A549 (cell line): ENCODE results near the gene TMEM91. TPM values are rescaled to one million over a fixed set of nuclear protein-coding genes. Genes with fewer than 3 reads are reported as not detected.
"Not testable (repeated sequence)": the region's sequence is repeated elsewhere in the genome, so short reads cannot be mapped to it uniquely, and the experiment has no call there.

Experiments used
- ATAC-seq, 2 experiments: fragments of 200-7000 bp in 1 of 2; fragments of >200 bp in 1 of 2; cut with Nextera tagmentation in 1 of 2; cut with Tn5 transposase in 1 of 2; 3 replicates each; pipeline versions ENCODE4 v1.8.0 to v1.9.1; 2018 to 2020; ENCODE audit warnings: mild to moderate bottlenecking in 1 of 2, moderate library complexity in 1 of 2
- CTCF ChIA-PET: fragments of 300-600 bp; sonication (Branson Sonifier 250); formaldehyde crosslinking; extraction: SDS; loops from one replicate; lab custom pipeline; 2021; ENCODE audit warnings: antibody characterized with exemption, inconsistent platforms; lab: Yijun Ruan, JAX
- POLR2A ChIA-PET: fragments of 350-600 bp; formaldehyde crosslinking; extraction: SDS; loops from one replicate; lab custom pipeline; 2021; ENCODE audit warnings: antibody characterized with exemption, inconsistent platforms; lab: Yijun Ruan, JAX
- DNase-seq, 2 experiments: peaks; one replicate each; pipeline versions ENCODE4 v3.0.0 to v3.0.0-alpha.2; 2011 to 2016; ENCODE audit warnings: low read depth in 1 of 2, low spot score in 1 of 2
- FAIRE-seq: peaks from 2 replicates; lab custom pipeline; 2011; peaks lifted over from hg19 to GRCh38; lab: Jason Lieb, UNC
- H3K27ac ChIP-seq, 2 experiments: fragments of >200 bp; sonication (Bioruptor Twin); formaldehyde crosslinking; 3 replicates each; pipeline ENCODE4 v1.5.1; 2016 to 2017
- H3K4me1 ChIP-seq: fragments of >200 bp; sonication (Bioruptor Twin); formaldehyde crosslinking; 3 replicates; pipeline ENCODE4 v1.6.1; 2016
- H3K4me2 ChIP-seq: fragments of >200 bp; sonication (Bioruptor Twin); formaldehyde crosslinking; 3 replicates; pipeline ENCODE4 v1.6.1; 2016
- H3K4me3 ChIP-seq: fragments of >200 bp; sonication (Bioruptor Twin); formaldehyde crosslinking; 3 replicates; pipeline ENCODE4 v1.5.1; 2016
- H3K9me3 ChIP-seq: fragments of >200 bp; sonication (Bioruptor Twin); formaldehyde crosslinking; 3 replicates; pipeline ENCODE4 v1.6.1; 2016
- CEBPB ChIP-seq, 2 experiments: fragments of >200 bp in 1 of 2; sonication (Bioruptor Twin) in 1 of 2; formaldehyde crosslinking in 1 of 2; IDR thresholded peaks; 2 replicates each; pipeline ENCODE4 v1.6.1; 2012 to 2016
- EHMT2 ChIP-seq: fragments of 200-600 bp; sonication (generic); IDR thresholded peaks from 2 replicates; pipeline ENCODE4 v1.6.1; 2016; ENCODE audit warnings: antibody characterized with exemption, low read depth, mild to moderate bottlenecking, moderate library complexity
- EP300 ChIP-seq, 2 experiments: fragments of >200 bp; sonication (Bioruptor Twin); formaldehyde crosslinking; IDR thresholded peaks; 2 replicates in 1 of 2; 3 replicates in 1 of 2; pipeline ENCODE4 v1.6.1; 2016 to 2017
- FOSL2 ChIP-seq, 2 experiments: fragments of 450-650 bp in 1 of 2; fragments of >200 bp in 1 of 2; sonication (Bioruptor Twin) in 1 of 2; formaldehyde crosslinking; IDR thresholded peaks; 2 replicates each; pipeline versions ENCODE4 v1.5.0 to v1.6.1; 2016 to 2020; ENCODE audit warnings: mild to moderate bottlenecking in 1 of 2, moderate library complexity in 1 of 2
- FOXS1 ChIP-seq: fragments of 250-450 bp; sonication (Bioruptor Pico); IDR thresholded peaks from 2 replicates; pipeline ENCODE4 v1.5.0; 2020; ENCODE audit warnings: mild to moderate bottlenecking, moderate library complexity
- GATA3 ChIP-seq: IDR thresholded peaks from 2 replicates; pipeline ENCODE4 v1.6.1; 2012; ENCODE audit warnings: borderline replicate concordance
- HMGXB4 ChIP-seq: fragments of 250-450 bp; sonication (Bioruptor Pico); IDR thresholded peaks from 2 replicates; pipeline ENCODE4 v1.5.0; 2021; ENCODE audit warnings: mild to moderate bottlenecking, moderate library complexity, borderline replicate concordance
- JUN ChIP-seq, 2 experiments: fragments of >200 bp; sonication (Bioruptor Twin); formaldehyde crosslinking; IDR thresholded peaks; 2 replicates in 1 of 2; 3 replicates in 1 of 2; pipeline ENCODE4 v1.6.1; 2016 to 2017
- MAFK ChIP-seq: fragments of 450-650 bp; IDR thresholded peaks from 2 replicates; pipeline ENCODE4 v1.6.1; 2014; ENCODE audit not compliant: partially characterized antibody
- MYC ChIP-seq: IDR thresholded peaks from 2 replicates; pipeline ENCODE4 v1.6.1; 2012; ENCODE audit warnings: mild to moderate bottlenecking, inconsistent platforms, low read length, improper control_type of control experiment, borderline replicate concordance
- RAD21 ChIP-seq, 2 experiments: fragments of >200 bp in 1 of 2; sonication (Bioruptor Twin) in 1 of 2; formaldehyde crosslinking in 1 of 2; IDR thresholded peaks in 1 of 2; conservative IDR thresholded peaks in 1 of 2; 2 replicates in 1 of 2; 3 replicates in 1 of 2; pipeline ENCODE4 v1.6.1; 2012 to 2018; ENCODE audit warnings: inconsistent platforms in 1 of 2
- ZFP36 ChIP-seq: fragments of 450-650 bp; IDR thresholded peaks from 2 replicates; pipeline ENCODE4 v1.6.1; 2014; ENCODE audit warnings: borderline replicate concordance; ENCODE audit not compliant: partially characterized antibody
- WGBS: methylation state at CpG from one replicate; pipeline ENCODE4 v1.1.6; 2017; ENCODE audit errors: missing lambda C conversion rate; 5-methylcytosine and 5-hydroxymethylcytosine counted together
- polyA plus RNA-seq, 4 experiments: library from polyadenylated mRNA; depleted of rRNA in 3 of 4; stranded (reverse); fragments of >200 nt; fragmentation: RNase III in 1 of 4; extraction: RNeasy Plus Mini Kit Qiagen cat#74134 plus additional on column Dnase treatment in 1 of 4; gene quantifications; 2 replicates in 3 of 4; 3 replicates in 1 of 4; pipeline ENCODE4 v1.2.3, GENCODE V29; 2011 to 2017
- TF ChIP-seq, protein P1 (sequence below): IDR thresholded peaks from 2 replicates; pipeline ENCODE4 v1.6.1; 2012
- TF ChIP-seq, protein P2 (sequence below): IDR thresholded peaks from 2 replicates; pipeline ENCODE4 v1.6.1; 2012; ENCODE audit warnings: low read depth, borderline replicate concordance

The TMEM91 gene
- polyA plus RNA-seq, 2 of the 4 experiments (the other 2 are of a cell fraction), result 4.0 to 5.2 TPM

DNA sequence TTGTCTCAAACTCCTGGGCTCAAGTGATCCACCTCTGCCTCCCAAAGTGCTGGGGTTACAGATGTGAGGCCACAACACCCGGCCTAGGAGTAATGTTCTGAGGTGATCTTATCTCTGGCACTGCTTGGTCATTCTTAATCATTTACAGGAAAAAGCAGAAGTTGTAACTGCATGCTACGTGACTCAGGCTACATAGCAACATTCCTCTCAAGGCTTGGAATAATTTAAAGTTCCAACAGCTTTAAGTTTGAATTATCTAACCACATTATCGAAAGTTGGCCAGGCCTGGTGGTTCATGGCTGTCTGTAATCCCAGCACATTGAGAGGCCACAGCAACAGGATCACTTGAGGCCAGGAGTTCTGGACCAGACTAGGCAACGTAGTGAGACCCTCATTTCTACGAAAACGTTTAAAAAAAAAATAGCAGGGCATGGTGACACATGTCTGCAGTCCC, 8.5 kb upstream of the TMEM91 start:
- Histone ChIP-seq H3K4me3 (no peak overlapping the region), H3K4me2 (peak overlapping the region; percentile 60), H3K4me1 (peaks cover 44% of the 10 kb centered on the region), H3K27ac (peak overlapping the region; percentile 66 to 86)
- DNase-seq, result peak; percentile 71 to 77
- peak; percentile 93 for FAIRE-seq
- ATAC-seq, result peak; percentile 55; a peak in 5 of 6 replicates
- TF ChIP-seq, protein P1, sequence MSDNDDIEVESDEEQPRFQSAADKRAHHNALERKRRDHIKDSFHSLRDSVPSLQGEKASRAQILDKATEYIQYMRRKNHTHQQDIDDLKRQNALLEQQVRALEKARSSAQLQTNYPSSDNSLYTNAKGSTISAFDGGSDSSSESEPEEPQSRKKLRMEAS, result peak; percentile 75
- TF ChIP-seq EP300 (IDR thresholded peaks at IDR 0.05), result 0 out of 5 replicates have a peak, but pooled peaks of 1 of the 2 experiments have one; percentile 20
- no peak for TF ChIP-seq ZFP36
- no peak for TF ChIP-seq FOXS1
- TF ChIP-seq, protein P2, sequence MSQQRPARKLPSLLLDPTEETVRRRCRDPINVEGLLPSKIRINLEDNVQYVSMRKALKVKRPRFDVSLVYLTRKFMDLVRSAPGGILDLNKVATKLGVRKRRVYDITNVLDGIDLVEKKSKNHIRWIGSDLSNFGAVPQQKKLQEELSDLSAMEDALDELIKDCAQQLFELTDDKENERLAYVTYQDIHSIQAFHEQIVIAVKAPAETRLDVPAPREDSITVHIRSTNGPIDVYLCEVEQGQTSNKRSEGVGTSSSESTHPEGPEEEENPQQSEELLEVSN, result 0 out of 2 replicates have a peak, but pooled peaks have one; percentile 34
- TF ChIP-seq JUN (IDR thresholded peaks at IDR 0.05), result 0 out of 5 replicates have a peak, but pooled peaks of 1 of the 2 experiments have one; percentile 40
- TF ChIP-seq CEBPB (IDR thresholded peaks at IDR 0.05), result 0 out of 4 replicates have a peak, but pooled peaks of 1 of the 2 experiments have one; percentile 4
- peak; percentile 95 for TF ChIP-seq GATA3
- TF ChIP-seq RAD21 (conservative IDR thresholded peaks at IDR 0.05 in 1 of 2, IDR thresholded peaks at IDR 0.05 in 1 of 2), result 0 out of 5 replicates have a peak, but pooled peaks of 1 of the 2 experiments have one; percentile 7
- peak; percentile 29; the same call in 1 of the 2 replicates for TF ChIP-seq FOSL2 (IDR thresholded peaks at IDR 0.05)
- TF ChIP-seq FOSL2 (CRISPR knock-in tag; IDR thresholded peaks at IDR 0.05), result peak; percentile 77
- no peak for TF ChIP-seq EHMT2
- TF ChIP-seq, all 56 proteins: peak for 8
- no peaks in the 10 kb centered on the region for H3K9me3 ChIP-seq
- ChIA-PET CTCF (interaction anchor here (0.7 to 13.8 kb wide), 15 partner anchors 9 to 733 kb away, joined by 3 to 197 read pairs (median 4); partner anchors contain the start of genes TGFB1 and TMEM91), POLR2A (interaction anchor here (1.0 to 1.2 kb wide), 2 partner anchors 20 to 72 kb away, joined by 4 read pairs; partner anchors contain the start of gene DMAC2)
- WGBS, result 13% methylated on average over 6 of the region's 6 CpGs

DNA sequence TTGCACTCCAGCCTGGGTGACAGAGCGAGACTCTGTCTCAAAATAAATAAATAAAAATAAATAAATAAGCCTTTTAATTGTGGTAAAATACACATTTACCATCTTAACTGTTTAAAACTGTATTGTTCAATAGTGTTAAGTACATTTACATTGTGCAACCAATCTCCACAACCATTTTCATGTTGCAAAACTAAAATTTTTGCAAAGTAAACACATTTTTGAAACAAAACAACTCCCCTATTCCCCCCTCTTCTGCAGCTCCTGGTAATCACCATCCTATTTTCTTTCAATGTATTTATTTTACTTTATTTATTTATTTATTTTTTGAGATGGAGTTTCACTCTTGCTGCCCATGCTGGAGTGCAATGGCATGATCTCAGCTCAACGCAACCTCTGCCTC, 6.6 kb upstream of the TMEM91 start:
- Histone ChIP-seq H3K27ac (no peak overlapping the region), H3K4me2 (no peak overlapping the region), H3K4me1 (peaks cover 50% of the 10 kb centered on the region), H3K4me3 (no peak overlapping the region), H3K9me3 (no peaks in the 10 kb centered on the region)
- TF ChIP-seq MAFK (peak; percentile 58), MYC (no peak), HMGXB4 (CRISPR knock-in tag) (no peak)
- 96% methylated on average over 2 of the region's 2 CpGs for WGBS
- ATAC-seq (no peak), FAIRE-seq (no peak), DNase-seq (no peak)
- POLR2A ChIA-PET, result no interaction called here
- CTCF ChIA-PET, result interaction anchor here (0.5 to 13.8 kb wide), 8 partner anchors 10 to 201 kb away, joined by 3 to 197 read pairs (median 4); partner anchors contain the start of gene TGFB1

DNA sequence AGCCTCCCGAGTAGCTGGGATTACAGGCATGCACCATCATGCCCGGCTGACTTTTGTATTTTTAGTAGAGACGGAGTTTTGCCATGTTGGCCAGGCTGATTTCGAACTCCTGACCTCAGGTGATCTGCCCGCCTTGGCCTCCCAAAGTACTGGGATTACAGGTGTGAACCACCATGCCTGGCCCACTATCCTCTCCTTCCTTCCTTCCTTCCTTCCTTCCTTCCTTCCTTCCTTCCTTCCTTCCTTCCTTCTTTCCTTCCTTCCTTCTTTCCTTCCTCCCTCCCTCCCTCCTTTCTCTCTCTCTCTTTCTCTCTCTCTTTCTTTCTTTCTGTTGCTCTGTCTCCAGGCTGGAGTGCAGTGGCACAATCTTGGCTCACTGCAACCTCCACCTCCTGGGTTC, 5.2 kb upstream of the TMEM91 start:
- H3K4me2 ChIP-seq, H3K9me3 ChIP-seq, FAIRE-seq, DNase-seq, ATAC-seq, H3K4me3 ChIP-seq, H3K27ac ChIP-seq: not testable (repeated sequence)
- ChIA-PET CTCF (interaction anchor here (1.1 to 13.8 kb wide), 3 partner anchors 12 to 193 kb away, joined by 3 to 197 read pairs (median 3); partner anchors contain the start of gene TGFB1), POLR2A (interaction anchor here (1.1 to 1.3 kb wide), 2 partner anchors 18 to 35 kb away, joined by 3 to 8 read pairs; no protein-coding TSS in a partner anchor)
- peaks cover 49% of the 10 kb centered on the region for H3K4me1 ChIP-seq
- 97% methylated on average over 5 of the region's 5 CpGs for WGBS
